C4-2B (cell line): ENCODE measurements around the gene NDUFB10.

ENCODE experiments used
- CTCF ChIP-seq: fragments of 450-650 bp; conservative IDR thresholded peaks from 2 replicates; pipeline ENCODE4 v1.5.1; 2017; ENCODE audit warnings: mild to moderate bottlenecking
- ZFX ChIP-seq: fragments of 450-650 bp; IDR thresholded peaks from 2 replicates; pipeline ENCODE4 v1.6.1; 2017

- no peak for TF ChIP-seq CTCF
- TF ChIP-seq ZFX: no peak
Observed at GRCh38 chr16:1989209-1990100, 30.1 kb downstream of the NDUFB10 start, which contains the start of gene SYNGR3.
